Stimulated activated CD8-positive, alpha-beta memory T cell treated with anti-CD3 and anti-CD28 coated beads, Interleukin-2, amount 100 ng/mL, for 48 hours (primary cell): ENCODE data around the gene MYOM3.

Source experiments
- DNase-seq, 2 donors: peaks; one replicate each; pipeline ENCODE4 v3.0.0-alpha.2; 2020; ENCODE audit warnings: low read depth in 2 of 2

The MYOM3 gene

GRCh38 chr1:24114753-24115152, 2.8 kb upstream of the MYOM3 start:
- no peak for DNase-seq

GRCh38 chr1:24113641-24114033, 1.7 kb upstream of the MYOM3 start:
- no peak for DNase-seq

- DNase-seq, result no peak
Observed at GRCh38 chr1:24111262-24111995, 506 bp downstream of the MYOM3 start.

- no peak for DNase-seq
Observed at GRCh38 chr1:24110642-24111261, 1.2 kb downstream of the MYOM3 start.

- DNase-seq, result no peak
Observed at GRCh38 chr1:24109686-24110475, 2.1 kb downstream of the MYOM3 start.

GRCh38 chr1:24109166-24109483, 2.8 kb downstream of the MYOM3 start:
- no peak for DNase-seq

- DNase-seq, result no peak
Observed at GRCh38 chr1:24108334-24109165, 3.4 kb downstream of the MYOM3 start.

GRCh38 chr1:24107462-24108138, 4.3 kb downstream of the MYOM3 start:
- DNase-seq, result no peak

- DNase-seq, result no peak
Observed at GRCh38 chr1:24105368-24106160, 6.4 kb downstream of the MYOM3 start.

GRCh38 chr1:24104854-24105253, 7.1 kb downstream of the MYOM3 start:
- no peak for DNase-seq

- DNase-seq, result no peak
Observed at GRCh38 chr1:24103879-24104278, 8.1 kb downstream of the MYOM3 start.

GRCh38 chr1:24103408-24103807, 8.5 kb downstream of the MYOM3 start:
- no peak for DNase-seq

- no peak for DNase-seq
Observed at GRCh38 chr1:24102961-24103360, 9.0 kb downstream of the MYOM3 start.

GRCh38 chr1:24101796-24102586, 9.9 kb downstream of the MYOM3 start:
- no peak for DNase-seq

GRCh38 chr1:24100945-24101737, 10.8 kb downstream of the MYOM3 start:
- no peak for DNase-seq

- no peak for DNase-seq
Observed at GRCh38 chr1:24098943-24099638, 12.8 kb downstream of the MYOM3 start.

- no peak for DNase-seq
Observed at GRCh38 chr1:24098102-24098501, 13.8 kb downstream of the MYOM3 start.

GRCh38 chr1:24097663-24098062, 14.3 kb downstream of the MYOM3 start:
- DNase-seq, result no peak

- DNase-seq, result no peak
Observed at GRCh38 chr1:24096739-24097103, 15.2 kb downstream of the MYOM3 start.
